NK-92 treated with Interleukin-12 subunit alpha and Interleukin-12 subunit beta, amount 100 ng/mL, for 24 hours (cell line): ENCODE data around the gene GP9.

Experiments
- DNase-seq: peaks from one replicate; lab custom pipeline; 2025; lab: John Stamatoyannopoulos, UW

The GP9 gene

DNA sequence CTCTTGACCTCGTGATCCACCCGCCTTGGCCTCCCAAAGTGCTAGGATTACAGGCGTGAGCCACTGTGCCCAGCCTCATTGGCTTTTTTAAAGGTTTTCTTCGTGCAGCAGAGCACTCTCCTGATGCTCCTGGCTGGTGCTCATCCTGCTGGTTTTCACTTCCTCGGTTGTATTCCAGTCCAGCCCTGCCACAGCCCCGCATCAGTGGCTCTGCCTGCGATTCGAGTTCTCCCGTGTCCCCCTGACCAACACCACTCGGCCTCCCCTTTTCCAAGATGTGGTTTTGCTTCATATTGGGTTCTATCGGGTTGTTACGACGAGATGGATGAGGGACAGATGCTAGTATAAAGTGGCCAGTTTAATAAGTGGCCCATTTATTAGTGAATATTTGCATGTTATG is 31.7 kb upstream of the GP9 start:
- DNase-seq, result no peak

DNA sequence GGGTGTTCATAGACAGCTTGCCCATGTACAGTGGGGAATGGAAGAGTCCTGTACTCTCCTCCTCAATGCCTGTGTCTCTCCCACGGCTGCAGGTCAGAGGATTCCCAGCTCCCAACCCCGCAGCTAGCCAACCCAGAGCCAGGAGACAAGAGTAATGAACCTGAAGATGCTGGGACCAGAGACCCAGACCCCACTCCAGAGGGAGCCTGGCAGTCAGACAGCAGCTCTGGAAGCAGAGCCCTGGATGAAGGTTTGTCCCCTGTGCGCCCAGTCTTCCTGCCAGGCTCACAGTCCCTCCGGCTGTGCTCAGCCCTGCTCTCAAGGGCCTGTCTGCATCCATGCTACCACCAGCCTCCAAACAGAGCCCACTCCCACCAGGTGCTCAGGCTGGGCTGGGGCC is 30.0 kb upstream of the GP9 start:
- DNase-seq, result no peak

DNA sequence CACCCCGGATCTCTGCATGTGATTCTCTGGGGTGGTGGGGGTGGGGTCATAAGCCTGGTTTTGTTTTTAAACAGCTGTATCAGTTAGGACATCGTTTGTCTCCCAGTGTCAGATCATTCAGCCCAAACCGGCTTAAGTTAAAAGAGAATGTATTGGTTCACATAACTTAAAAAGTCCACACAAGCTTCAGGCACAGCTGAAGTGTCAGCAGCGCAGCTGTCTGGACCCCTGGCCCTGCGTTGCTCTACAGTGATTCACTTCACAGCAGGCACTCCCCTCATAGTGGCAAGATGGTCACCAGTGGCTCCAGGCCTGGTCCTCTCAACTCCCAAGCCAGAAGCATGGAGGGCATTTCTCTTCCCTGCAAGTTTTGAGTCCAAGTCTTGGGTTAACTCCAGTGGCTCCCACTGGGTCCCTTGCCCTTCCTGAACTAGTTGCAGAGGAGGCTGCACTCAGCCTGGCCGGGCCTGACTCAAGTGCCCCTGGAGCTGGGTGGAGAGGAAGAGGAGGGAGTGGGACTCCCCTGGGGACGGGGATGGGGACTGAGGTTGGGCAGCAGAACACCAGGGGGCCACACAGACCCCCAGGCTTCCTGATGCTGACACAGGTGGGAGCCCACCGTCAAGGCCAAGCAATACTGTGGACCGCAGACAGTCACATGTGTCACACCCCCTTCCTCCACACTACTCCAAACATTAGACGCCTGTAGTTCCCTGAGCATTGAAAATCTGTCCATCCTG is 28.9 kb upstream of the GP9 start:
- no peak for DNase-seq

DNA sequence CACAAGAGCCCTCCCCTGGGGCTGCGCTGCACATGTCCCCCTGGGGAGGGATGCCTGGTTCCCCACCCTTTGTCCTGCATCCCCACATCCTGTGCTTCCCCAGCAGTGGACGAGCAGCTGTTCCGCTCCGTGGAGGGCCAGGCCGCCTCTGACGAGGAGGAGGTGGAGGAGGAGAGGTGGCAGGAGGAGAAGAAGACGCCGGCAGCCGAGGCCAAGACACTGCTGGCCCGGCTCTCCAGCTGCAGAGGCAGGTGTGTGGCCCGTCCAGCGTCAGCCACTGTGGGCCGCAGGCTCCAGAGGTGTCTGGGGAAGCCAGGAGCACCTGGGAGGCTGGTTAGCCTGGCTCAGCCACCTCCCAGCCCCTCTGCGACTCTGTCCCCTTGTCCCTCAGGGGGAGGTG is 27.9 kb upstream of the GP9 start:
- no peak for DNase-seq

DNA sequence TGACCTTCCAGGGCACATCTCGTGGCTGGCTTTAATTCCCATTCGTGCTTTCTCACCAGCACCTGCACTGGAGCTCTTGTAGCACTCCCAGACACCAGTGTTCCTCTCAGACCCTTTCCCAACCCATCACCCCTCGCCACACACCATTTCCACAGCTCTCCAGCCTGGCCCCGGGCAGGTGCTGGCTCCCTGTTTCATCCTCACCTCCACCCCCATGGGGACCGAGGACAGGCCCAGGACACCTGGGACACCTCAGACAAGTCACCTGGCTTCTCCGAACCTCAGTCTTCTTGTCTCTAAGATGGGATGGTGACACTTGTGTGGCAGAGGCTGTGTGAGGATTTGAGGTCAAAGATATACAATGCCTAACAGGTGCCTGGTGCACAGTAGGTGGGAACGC is 27.4 kb upstream of the GP9 start:
- no peak for DNase-seq

DNA sequence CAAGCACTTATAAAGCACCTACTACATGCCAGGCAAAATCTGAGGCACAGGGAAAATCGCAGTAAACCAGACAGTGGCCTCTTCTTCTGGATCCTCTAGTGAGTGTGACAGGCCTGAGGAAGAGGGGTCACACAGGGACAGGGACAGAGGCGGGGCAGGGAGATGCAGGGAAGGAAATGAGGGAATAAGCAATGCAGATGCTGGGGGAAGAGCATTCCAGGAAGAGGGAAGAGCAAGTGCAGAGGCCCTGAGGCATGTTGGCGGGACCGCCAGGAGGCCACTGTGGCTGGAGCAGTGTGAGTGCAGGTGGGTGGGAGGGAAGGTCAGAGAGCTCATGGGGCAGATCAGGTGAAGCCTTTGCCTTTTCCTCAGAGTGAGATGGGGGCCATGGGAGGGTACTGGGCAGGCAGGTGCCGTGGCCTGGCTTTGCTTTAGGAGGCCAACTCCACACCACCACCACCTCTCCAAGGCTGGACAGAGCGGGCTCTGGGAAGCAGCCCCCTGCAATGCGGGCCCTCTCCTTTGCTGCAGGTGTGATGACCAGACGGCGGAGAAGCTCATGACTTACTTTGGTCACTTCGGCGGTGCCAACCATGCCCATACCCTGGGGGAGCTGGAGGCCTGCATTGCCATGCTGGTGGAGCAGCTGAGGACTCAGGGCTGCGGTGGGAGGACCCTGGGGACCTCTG is 26.8 kb upstream of the GP9 start:
- no peak for DNase-seq

DNA sequence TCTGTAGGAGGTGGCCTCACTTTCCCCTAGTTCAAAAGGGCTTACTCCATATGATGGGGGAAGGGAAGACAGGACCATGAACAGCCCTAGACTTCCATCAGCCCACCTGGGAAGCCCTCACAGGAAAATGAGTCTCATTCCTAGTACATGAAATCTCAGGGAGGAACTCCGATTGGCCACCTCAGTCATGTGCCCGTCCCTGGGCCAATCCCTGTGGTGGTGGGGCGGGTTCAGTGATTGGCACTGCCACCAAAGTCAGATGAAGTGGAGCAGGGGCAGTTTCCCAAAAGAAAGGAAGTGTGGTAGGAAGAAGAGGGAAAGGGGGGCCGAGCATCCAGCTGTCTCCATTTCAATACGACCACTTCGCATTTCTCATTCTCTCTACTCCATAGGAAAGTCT is 25.9 kb upstream of the GP9 start:
- no peak for DNase-seq

DNA sequence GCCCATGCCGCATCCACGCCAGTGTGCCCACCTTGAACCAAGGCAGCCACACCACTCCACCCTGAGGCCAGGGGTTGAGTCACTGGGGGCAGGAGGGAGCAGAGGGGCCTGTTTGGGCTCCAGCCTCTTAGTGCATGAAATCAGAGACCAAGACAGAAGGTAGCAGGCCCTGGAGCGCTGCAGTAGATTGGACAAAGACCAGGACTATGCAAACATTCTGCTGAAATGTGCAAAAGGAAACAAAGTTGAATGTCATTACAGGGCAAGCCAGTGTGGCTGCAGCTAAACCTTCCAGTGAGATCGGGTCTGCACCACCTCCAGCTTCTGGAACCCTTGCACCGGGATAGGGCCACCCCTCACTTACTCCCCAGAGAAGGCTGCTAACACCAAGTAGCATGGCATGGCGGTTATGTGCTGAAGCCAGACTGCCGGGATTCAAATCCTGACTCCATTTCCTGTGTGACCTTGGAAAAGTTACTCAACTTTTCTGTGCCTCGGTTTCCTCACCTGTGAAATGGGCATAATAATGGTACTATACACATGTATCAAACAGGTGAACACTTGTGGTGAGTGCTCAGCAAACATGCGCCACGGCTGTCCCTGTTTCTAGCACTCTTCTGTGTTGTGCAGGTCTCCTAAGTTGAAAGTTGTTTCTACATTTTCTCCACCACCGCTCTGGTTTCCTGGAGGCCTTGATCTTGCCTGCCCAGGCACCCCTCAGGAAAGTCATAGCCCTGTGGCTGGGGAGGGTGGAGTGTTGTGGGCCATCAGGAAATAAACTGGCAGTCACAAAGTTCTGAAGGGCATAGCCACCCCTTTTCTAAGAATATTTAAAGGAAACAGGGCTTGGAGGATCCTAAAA is 25.0 kb upstream of the GP9 start:
- DNase-seq, result no peak

DNA sequence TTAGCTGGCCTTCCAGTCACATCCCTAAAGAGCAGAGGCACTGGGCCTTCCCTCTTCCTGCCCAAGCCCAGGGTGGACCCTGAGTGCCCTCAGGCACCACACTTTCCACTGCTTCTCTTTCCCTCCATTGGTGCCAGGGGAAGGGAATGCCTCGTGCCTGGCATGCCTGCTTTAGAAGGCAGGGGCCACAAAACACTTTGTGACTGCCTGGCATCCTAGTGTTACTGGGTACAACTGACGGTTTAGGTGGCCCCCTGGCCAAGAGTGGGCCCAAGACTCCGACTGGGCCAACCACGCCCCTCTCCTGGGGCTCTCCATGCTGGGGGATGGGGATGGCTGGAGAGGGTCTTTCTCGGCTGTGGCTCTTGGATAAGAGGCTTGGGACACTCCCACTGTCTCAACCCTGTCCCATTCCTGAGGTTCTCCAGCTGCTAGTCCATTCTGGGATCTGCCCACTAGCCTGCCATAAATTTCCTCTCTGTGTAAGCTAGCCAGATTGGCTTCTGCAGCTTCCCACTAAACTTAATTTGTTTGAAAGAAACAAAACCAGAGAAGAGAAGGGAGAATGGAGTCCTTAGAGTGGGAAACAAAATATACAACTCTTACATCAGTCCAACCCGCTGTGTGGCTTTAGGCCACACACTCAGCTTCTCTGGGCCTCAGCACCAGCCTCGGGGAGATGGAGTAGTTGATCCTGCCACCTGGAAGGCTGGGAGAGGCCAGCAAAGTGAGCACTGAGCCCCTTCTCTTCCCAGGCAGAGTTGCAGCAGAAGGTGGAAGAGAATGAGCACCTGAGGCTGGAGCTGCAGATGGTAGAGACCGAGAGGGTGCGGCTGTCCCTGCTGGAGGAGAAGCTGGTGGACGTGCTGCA is 24.1 kb upstream of the GP9 start:
- DNase-seq, result no peak

DNA sequence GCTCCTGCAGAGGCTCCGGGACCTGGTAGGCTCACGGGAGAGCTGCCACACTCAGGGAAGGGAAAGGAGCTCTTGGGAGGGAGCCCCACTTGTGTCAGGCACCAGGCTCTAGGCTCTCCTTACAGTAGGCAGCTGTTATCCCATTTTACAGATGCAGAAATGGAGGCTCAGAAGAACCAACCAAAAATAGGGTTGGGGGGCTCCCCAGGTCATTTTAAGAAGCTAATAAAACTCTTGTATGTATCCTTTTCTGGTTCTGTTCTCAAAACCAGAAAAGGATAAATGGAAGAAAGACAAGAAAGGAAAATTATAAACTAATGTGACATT is 23.5 kb upstream of the GP9 start:
- no peak for DNase-seq

DNA sequence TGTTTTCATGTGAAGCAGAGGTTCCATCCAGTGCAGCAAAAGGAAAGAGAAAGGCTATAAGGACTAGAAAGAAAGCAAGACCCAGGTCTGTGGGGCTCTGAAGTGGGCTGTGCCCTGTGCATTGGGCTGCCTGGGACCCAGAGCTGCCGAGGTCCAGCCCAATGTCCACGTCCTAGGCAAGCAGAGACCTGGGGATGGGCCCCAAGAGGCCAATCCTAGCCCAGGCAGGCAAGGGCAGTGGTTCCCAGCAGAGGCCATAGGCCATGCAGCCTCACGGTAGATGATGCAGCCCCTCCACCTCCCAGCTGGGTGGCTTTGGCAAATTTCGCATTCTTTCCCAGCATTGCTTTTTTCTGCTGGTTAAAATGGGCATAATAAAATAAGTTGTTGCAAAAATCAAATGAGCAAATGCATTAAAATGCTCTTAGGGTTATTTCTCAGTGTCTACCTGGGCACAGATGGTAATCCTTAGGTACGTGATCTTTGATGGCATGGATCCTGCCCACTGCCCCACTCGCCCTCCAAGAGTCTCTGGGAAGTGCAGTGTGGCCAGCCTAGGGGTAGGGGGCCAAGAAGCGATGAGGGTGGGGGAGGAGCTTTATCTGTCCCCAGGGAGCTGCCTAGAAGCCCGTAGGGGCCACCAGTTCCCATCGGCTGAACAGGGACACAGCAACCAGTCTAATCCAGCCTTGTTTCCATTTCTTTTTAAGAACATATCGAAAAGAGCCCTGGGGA is 22.3 kb upstream of the GP9 start:
- no peak for DNase-seq

DNA sequence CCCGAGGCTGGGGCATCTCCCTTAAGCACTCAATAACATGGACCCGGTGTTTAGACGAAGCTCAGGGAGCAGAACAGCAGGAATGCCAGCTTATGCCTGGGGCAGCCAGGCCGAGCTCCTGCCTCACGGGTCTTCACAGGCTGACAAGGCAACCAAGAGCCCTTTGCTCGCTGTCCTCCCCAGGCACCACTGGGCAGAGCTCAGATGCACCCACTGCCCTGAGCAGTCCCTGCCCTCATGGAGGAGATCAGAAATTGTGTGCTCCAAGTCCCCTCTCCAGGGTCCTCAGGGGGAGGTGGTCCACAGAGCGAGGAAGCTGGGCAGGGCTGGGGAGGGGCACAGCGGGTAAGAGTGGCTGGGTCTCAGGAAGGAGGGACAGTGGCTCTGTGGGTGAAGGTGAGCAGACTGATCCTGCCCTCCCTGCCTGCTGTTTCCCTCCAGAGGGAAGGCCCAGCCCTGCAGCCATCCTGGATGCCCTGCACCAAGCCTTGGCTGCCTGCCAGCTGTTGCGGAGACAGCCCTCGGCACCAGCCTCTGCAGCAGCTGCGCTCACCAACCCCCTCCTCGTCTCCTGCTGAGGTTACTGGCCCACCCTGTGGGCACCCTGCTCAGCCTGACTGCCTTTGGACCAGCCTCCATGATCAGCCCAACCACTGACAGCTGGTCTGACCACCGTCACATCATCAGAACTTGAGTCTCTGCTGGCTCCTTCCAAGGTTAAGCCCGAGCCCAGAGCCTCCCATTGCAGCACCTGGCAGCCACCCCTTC is 21.1 kb upstream of the GP9 start:
- no peak for DNase-seq

DNA sequence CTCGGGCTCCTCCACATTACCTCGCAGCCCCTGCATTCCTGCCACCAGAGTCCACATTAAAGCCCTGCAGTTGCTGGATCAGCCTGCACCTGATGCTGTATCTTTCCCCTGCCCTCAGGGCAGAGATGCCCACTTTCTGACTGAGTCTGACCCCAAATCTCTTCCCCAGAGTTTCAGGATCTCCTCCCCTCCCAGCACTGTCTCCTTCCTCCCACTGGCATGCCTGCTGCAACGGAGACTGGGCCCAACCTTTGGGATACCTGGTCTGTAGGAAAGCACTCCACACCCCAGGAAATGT is 20.6 kb upstream of the GP9 start:
- DNase-seq, result no peak

DNA sequence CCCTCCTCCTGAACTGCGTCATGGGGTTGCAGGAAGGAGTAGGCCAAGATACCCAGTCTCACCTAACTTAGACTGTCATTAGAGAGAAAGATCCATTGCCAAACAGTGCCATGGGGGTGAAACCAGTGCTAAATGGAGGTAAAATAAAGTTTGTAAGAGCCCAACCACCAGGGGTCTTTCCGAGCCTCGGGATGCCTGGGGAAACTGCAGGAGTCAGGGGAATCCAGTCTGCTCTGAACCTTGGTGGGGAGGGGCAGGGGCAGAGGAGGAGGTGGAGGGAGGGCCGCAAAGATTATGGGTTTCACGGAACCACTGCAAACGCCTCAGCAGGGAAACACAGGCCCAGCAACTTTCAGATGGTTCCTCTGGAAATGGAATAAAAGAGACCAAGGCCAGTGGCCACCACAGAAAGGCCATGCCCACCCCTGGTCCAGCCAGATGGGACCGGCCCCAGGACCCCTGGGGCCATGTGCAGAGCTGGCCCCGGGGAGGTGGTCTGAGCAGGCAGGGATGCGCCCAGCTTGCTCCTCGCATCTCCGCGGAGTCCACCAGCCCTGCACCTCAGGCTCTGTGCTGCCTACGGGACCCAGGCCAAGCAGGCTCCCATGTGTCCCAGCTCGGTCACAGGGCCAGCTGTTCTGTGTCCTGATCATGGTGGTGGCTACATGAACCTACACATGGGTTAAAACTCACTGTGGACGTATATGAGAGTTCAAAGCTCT is 19.8 kb upstream of the GP9 start:
- DNase-seq, result no peak

DNA sequence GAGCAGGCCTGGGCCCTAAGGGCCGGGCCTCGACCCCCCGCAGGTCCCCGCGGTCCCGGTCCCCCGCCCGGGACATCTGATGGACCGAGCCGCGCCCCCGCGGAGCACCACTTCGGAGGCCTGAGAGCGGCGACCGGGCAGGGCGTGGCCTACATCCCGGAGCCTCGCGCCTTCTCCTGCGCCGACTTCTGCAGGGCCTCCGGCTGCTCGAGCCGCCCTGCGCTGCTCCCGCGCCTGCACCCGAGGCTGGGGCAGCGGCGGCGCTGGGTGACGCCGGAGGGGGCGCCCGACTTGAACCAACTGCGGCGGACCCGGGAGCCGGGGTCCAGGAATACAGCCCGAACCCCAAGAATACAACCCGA is 14.9 kb upstream of the GP9 start:
- DNase-seq, result no peak

DNA sequence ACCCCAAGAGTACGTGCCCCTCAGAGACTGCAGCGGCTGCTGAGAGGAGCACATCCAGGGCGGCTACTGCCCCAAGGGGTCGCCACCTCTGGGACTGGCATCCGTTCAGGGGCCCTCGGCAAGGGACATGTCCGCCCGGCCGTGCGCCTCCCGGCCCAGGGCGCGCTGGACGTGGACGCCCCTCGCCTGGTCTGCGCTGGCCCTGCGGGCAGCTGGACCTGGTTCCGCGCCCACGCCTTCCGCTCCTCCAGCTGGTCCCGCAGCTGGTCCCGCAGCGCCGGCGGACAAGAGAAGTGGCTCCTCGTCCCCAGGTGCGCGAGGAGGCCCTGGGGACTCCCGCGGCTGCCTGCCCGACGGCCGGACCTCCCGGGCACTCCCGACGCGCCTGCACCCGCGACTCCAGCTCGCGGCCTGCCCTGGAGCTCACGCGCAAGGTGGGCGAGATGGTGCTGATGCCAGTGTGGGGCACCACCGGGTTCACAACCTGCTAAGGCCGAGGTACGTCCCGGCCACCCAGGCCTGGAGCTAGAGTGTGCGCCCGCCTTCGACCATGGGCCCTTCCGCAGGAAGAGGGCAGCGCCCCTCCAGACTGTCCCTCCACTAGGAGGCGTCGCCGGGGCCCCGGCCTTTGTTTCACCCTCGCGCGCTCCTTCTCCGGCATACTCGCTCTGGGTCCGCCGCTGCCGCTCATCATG is 14.4 kb upstream of the GP9 start:
- no peak for DNase-seq

DNA sequence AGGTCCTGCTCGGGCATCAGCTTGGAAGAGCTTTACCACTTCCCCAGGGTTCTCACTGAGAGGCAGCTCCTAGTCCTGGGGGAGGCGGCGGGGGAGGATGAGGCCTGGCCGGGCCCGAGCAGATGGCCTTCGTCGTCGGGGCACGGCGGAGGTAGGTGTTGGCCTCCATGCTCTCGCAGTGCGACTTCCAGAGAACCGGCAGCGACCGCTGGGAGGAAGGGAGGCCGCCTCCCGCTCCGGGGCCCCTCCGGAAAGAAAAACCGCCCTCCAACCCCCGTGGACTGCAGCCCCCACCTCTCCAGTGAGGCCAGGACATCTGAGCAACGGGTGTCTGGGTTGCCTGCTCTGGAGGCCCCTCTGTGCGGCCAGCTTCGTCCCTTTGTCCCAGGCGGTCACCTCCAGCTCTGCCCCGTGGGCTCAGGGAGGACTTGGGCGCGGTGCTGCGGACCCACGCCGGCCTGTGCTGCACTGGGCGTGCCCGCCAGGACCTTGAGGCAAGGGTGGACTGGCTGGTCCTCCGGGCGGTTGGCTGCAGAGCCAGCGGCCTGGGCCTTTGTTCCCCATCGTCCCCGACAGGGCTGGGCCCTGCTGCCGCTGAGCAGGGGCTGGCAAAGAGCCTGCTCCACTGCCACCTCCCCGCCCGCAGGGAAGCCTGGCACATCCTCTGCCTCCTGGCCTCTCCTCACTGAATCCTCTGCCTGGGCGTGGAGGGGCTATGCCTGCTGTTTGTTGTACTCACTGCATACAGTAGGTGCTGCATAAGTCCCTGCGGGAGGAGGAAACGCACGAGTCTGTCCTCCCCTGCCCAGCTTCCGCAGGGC is 13.6 kb upstream of the GP9 start:
- no peak for DNase-seq

DNA sequence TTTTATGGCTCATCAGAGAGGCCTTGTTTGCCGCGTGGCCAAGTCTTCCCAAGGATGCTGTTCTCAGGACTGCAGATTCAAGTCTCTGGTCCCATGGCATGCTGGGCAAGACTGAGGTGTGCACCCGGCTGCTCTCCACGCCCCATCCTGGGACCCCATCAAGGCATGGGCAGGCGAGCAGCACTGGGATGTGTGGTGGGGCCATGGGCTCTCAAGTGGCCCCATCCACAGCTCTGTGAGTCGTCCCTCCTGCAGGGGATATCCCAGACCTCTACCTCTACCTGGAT is 13.1 kb upstream of the GP9 start:
- DNase-seq, result no peak
